ENCODE data around the gene POLR3H.

GRCh38 chr22:41575533-41575932 lies 31.3 kb upstream of the POLR3H start:
- TF ChIP-seq, protein P1, sequence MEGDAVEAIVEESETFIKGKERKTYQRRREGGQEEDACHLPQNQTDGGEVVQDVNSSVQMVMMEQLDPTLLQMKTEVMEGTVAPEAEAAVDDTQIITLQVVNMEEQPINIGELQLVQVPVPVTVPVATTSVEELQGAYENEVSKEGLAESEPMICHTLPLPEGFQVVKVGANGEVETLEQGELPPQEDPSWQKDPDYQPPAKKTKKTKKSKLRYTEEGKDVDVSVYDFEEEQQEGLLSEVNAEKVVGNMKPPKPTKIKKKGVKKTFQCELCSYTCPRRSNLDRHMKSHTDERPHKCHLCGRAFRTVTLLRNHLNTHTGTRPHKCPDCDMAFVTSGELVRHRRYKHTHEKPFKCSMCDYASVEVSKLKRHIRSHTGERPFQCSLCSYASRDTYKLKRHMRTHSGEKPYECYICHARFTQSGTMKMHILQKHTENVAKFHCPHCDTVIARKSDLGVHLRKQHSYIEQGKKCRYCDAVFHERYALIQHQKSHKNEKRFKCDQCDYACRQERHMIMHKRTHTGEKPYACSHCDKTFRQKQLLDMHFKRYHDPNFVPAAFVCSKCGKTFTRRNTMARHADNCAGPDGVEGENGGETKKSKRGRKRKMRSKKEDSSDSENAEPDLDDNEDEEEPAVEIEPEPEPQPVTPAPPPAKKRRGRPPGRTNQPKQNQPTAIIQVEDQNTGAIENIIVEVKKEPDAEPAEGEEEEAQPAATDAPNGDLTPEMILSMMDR (IDR thresholded peaks at IDR 0.05), result no peak
- no peak for TF ChIP-seq EP300 (IDR thresholded peaks at IDR 0.05)
- no peak for TF ChIP-seq POLR2A (IDR thresholded peaks at IDR 0.05)
- TF ChIP-seq POLR2AphosphoS5 (IDR thresholded peaks at IDR 0.05), result no peak

Data from gastroesophageal sphincter (tissue), 3 donors.